Measurements from ENCODE around the gene CHST14.

- no peak for TF ChIP-seq SPI1 (IDR thresholded peaks at IDR 0.05; ENCODE audit: low read depth, low read length)
- TF ChIP-seq POLR2AphosphoS5 (IDR thresholded peaks at IDR 0.05; ENCODE audit: low read depth, low read length) = no peak
- no peak for TF ChIP-seq POLR2A (IDR thresholded peaks at IDR 0.05; ENCODE audit: low read depth, low read length)
These were observed 24.7 kb downstream of the CHST14 start for GRCh38 chr15:40495516-40495915.
